Effector CD8-positive, alpha-beta T cell (primary cell): ENCODE results near the gene SFMBT1.

ENCODE experiments used
- DNase-seq: peaks from one replicate; lab custom pipeline; 2025; lab: John Stamatoyannopoulos, UW

Gene SFMBT1

GRCh38 chr3:52986938-52987337 lies 58.9 kb downstream of the SFMBT1 start:
- DNase-seq, result no peak

GRCh38 chr3:52986049-52986448 lies 59.8 kb downstream of the SFMBT1 start:
- DNase-seq, result no peak

GRCh38 chr3:52983828-52984227 lies 62.0 kb downstream of the SFMBT1 start:
- DNase-seq, result no peak

- peak; percentile 22 for DNase-seq
Measured at GRCh38 chr3:52983336-52983807, 62.5 kb downstream of the SFMBT1 start.

GRCh38 chr3:52982839-52983238 lies 63.0 kb downstream of the SFMBT1 start:
- no peak for DNase-seq

GRCh38 chr3:52979190-52979983 lies 66.5 kb downstream of the SFMBT1 start:
- no peak for DNase-seq

GRCh38 chr3:52978109-52978754 lies 67.6 kb downstream of the SFMBT1 start:
- no peak for DNase-seq

GRCh38 chr3:52973806-52974205 lies 72.1 kb downstream of the SFMBT1 start:
- no peak for DNase-seq

- DNase-seq, result no peak
Measured at GRCh38 chr3:52971895-52972294, 74.0 kb downstream of the SFMBT1 start.

- DNase-seq, result no peak
Measured at GRCh38 chr3:52967398-52967797, 78.5 kb downstream of the SFMBT1 start.

- DNase-seq, result no peak
Measured at GRCh38 chr3:52962160-52962559, 83.7 kb downstream of the SFMBT1 start.

- DNase-seq, result no peak
Measured at GRCh38 chr3:52959773-52960172, 86.1 kb downstream of the SFMBT1 start.

GRCh38 chr3:52939600-52939999 lies 106.3 kb downstream of the SFMBT1 start:
- DNase-seq, result no peak

GRCh38 chr3:52934630-52935530 lies 111.0 kb downstream of the SFMBT1 start:
- peak; percentile 7 for DNase-seq

- no peak for DNase-seq
Measured at GRCh38 chr3:52931889-52932288, 114.0 kb downstream of the SFMBT1 start.

- DNase-seq, result no peak
Measured at GRCh38 chr3:52931328-52931727, 114.5 kb downstream of the SFMBT1 start.

GRCh38 chr3:52930748-52931147 lies 115.1 kb downstream of the SFMBT1 start:
- DNase-seq, result no peak

GRCh38 chr3:52926554-52926953 lies 119.3 kb downstream of the SFMBT1 start:
- DNase-seq, result no peak

GRCh38 chr3:52925405-52926313 lies 120.2 kb downstream of the SFMBT1 start:
- DNase-seq, result no peak

- no peak for DNase-seq
Measured at GRCh38 chr3:52923963-52924362, 121.9 kb downstream of the SFMBT1 start.

- DNase-seq, result no peak
Measured at GRCh38 chr3:52920841-52921240, 125.0 kb downstream of the SFMBT1 start.
